ENCODE measurements around the gene ZNF254. TPM values are rescaled to one million over a fixed set of nuclear protein-coding genes. Genes with fewer than 3 reads are reported as not detected.
A peak's percentile ranks its signal among the peaks of the same experiment; 100 is the strongest.
"Not testable (repeated sequence)": the region's sequence is repeated elsewhere in the genome, so short reads cannot be mapped to it uniquely, and the experiment has no call there.

The ZNF254 gene
- polyA plus RNA-seq (ENCODE audit: insufficient read length in 3 of 3) = 10 to 100 TPM; 27.1 to 30.4 (median 28.0) TPM
- long read RNA-seq, donor 1, transcript ZNF254-202 (4 exons, 3,967 nt) = major isoform, 6 of 14 reads
- long read RNA-seq, donor 1, partial matches to known transcripts = 6 of 14 reads
- long read RNA-seq, donor 1, other reads (novel, unspliced or antisense) = 0 of 14 reads
- long read RNA-seq, donor 2, partial matches to known transcripts = 0 of 7 reads
- long read RNA-seq, donor 2, other reads (novel, unspliced or antisense) = 5 of 7 reads
- long read RNA-seq, donor 3, partial matches to known transcripts = 0 of 8 reads
- long read RNA-seq, donor 3, other reads (novel, unspliced or antisense) = 0 of 8 reads
- long read RNA-seq, donor 4, partial matches to known transcripts = 0 of 3 reads
- long read RNA-seq, donor 4, other reads (novel, unspliced or antisense) = 0 of 3 reads
- long read RNA-seq, donor 5, full-length matches to known transcripts = 11 of 11 reads
- long read RNA-seq, donor 5, partial matches to known transcripts = 0 of 11 reads
- long read RNA-seq, donor 5, other reads (novel, unspliced or antisense) = 0 of 11 reads
- long read RNA-seq, donor 6, transcript ZNF254-202 (4 exons, 3,967 nt) = major isoform, 7 of 14 reads
- long read RNA-seq, donor 6, partial matches to known transcripts = 5 of 14 reads
- long read RNA-seq, donor 6, other reads (novel, unspliced or antisense) = 0 of 14 reads
- long read RNA-seq, donor 7, full-length matches to known transcripts = 11 of 11 reads
- long read RNA-seq, donor 7, partial matches to known transcripts = 0 of 11 reads
- long read RNA-seq, donor 7, other reads (novel, unspliced or antisense) = 0 of 11 reads
- long read RNA-seq, donor 8, transcript ZNF254-202 (4 exons, 3,967 nt) = major isoform, 5 of 7 reads
- long read RNA-seq, donor 8, partial matches to known transcripts = 0 of 7 reads
- long read RNA-seq, donor 8, other reads (novel, unspliced or antisense) = 0 of 7 reads
- long read RNA-seq, donor 9, full-length matches to known transcripts = 5 of 5 reads
- long read RNA-seq, donor 9, partial matches to known transcripts = 0 of 5 reads
- long read RNA-seq, donor 9, other reads (novel, unspliced or antisense) = 0 of 5 reads
- long read RNA-seq, donor 10, transcript ZNF254-202 (4 exons, 3,967 nt) = major isoform, 5 of 7 reads
- long read RNA-seq, donor 10, partial matches to known transcripts = 0 of 7 reads
- long read RNA-seq, donor 10, other reads (novel, unspliced or antisense) = 0 of 7 reads
- long read RNA-seq, donor 11, transcript ZNF254-202 (4 exons, 3,967 nt) = major isoform, 6 of 8 reads
- long read RNA-seq, donor 11, partial matches to known transcripts = 0 of 8 reads
- long read RNA-seq, donor 11, other reads (novel, unspliced or antisense) = 0 of 8 reads
- long read RNA-seq, donor 12, full-length matches to known transcripts = 7 of 24 reads
- long read RNA-seq, donor 12, partial matches to known transcripts = 17 of 24 reads
- long read RNA-seq, donor 12, other reads (novel, unspliced or antisense) = 0 of 24 reads
- long read RNA-seq, donor 13, partial matches to known transcripts = 0 of 5 reads
- long read RNA-seq, donor 13, other reads (novel, unspliced or antisense) = 0 of 5 reads
- long read RNA-seq, donor 14 = 0 reads
- long read RNA-seq, donor 15 = 0 reads
- long read RNA-seq, donor 16, partial matches to known transcripts = 0 of 8 reads
- long read RNA-seq, donor 16, other reads (novel, unspliced or antisense) = 0 of 8 reads

DNA sequence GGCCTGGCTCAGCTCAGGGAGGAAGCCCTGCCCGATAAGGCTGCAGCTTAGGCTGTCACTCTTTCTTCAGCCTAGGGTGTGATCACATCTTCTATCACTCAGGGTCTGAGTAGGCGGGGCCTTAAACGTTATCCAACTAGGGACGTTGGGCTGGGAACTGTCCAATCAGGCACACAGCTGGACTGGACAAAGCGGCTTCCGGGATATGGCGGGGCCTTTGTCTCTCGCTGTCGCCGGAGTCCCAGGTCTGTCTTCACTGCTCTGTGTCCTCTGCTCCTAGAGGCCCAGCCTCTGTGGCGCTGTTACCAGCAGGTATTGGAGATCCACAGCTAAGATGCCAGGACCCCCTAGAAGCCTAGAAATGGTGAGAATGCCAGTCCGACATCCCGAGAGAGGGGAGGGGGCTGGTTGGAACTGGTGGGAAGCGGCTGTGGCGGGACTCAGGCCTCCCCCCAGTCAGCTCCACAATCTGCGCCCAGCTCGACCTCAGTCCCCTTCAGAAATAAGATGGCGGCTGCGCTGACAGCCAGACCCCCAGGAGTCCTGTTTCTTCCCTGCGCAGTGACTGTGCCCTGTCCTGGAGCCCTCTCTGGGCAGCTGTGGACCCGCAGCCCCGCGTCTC is at the start of gene ZNF254:
TSS of gene ZNF254 (plus strand) at position 214 of the 622 bp plus-strand sequence. CDS start at position 335, 121 bp downstream.
- peak; percentile 98 for DNase-seq

DNA sequence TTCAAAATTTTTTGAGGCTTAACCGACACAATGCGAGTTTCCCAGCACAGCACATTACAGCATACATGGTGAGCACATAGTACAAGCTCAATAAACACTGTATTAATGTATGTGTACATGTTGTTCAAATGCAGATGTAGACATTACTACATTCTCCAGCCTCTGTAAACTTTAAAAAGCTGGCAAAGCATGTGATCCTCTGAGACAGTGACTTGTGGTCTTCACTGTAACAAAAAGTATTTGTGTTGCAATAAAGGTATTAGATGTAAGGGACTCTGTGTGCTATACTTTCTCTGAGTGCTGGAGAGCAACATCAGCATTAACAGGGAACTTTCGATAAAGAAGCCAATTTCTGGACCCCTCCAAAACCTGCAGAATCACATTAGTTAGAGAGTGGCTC is 46.4 kb upstream of the ZNF254 start:
- no peak for DNase-seq

DNA sequence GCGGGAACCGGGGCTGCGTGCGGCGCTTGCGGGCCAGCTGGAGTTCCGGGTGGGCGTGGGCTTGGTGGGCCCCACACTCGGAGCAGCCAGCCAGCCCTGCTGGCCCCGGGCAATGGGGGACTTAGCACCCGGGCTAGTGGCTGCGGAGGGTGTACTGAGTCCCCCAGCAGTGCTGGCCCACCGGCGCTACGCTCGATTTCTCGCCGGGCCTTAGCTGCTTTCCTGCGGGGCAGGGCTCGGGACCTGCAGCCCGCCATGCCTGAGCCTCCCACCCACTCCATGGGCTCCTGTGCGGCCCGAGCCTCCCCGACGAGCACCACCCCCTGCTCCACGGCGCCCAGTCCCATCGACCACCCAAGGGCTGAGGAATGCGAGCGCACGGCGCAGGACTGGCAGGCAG is 45.7 kb upstream of the ZNF254 start:
- DNase-seq = not testable (repeated sequence)

DNA sequence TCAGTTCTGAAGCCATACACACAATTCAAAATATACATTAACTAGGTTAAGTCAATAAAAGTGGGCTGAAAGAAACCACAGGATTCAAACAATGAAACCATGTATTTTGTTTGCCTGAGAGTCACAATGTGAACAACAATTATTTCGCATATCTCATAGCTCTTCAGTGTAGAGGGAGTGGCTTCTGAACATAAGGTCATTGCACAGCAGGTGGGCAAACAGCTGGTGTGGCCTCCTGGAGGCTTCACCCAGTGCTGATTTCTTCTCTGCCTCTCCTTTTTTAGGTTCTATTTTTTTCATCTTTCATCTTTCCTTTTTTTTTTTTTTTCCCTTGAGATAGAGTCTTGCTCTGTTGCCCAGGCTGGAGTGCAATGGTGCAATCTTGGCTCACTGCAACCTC is 40.4 kb upstream of the ZNF254 start:
- no peak for DNase-seq

DNA sequence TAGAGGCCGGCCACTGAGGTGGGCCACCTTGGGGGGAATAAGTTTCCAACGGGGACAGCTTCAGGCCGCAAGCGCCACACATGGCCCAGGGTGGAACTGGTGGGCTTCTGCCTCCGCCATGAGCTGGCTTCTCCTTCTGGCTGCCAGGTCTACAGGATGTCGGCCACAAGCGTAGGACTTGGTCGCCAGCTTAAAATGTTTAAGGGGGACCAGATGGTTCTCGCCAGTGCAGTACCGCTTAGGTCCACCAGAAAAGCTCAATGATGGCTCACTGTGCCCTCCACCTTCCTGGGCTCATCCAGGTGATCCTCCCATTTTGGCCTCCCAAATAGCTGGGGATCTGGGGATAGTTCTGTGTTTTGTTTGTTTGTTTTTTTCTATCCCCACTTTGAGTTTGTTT is 38.7 kb upstream of the ZNF254 start:
- DNase-seq = no peak

DNA sequence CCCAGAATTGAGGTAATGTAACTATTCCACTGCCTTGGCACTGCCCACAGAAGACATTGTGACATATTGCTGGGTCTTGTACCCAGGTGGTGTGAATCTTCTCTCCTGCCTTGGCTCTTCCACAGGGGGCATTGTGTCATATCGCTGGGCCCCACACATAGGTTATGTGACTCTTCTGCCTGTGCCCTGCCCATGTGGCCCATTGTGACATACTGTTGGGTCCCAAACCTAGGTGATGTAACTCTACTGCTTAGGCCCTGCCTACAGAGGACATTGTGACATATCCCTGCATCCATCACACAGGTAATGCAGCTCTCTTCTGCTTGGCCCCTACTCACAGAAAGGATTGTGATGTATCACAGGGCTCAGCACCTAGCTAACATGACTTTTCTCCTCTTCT is 37.5 kb upstream of the ZNF254 start:
- no peak for DNase-seq

DNA sequence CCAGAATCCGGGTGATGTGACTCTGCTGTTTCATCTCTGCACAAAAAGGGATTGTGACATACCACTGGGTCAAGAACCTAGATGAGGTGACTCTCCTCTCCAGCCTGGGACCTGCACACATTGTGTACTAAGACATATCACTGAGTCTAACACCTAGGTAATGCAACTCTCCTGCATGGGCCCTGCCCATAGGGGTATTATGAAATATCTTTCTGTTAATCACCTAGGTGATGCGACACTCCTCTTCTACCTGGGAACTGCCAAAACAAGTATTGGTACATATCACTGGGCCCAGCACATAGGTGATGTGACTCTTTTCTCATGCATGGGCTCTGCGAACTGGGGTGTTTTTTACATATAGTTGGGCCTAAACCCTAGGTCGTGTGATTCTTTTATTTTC is 35.5 kb upstream of the ZNF254 start:
- no peak for DNase-seq

DNA sequence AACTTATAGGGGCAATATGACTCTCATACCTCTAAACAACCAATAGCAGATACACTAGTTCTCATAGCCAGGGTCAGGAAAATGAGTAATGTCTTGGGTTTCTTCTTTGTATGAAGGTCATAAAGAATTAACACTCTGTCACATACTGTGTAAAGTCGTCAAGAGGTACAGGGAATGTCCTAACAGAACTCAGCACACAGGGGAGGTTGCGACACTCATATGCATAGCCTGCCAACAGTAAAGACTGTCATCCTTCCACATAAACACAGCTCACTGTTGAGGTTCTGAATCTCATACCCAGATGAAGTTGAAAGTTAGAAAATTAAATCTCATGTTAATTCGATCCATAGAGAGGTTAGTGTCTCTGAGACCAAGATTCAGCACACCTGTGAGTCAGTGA is 34.2 kb upstream of the ZNF254 start:
- DNase-seq = no peak

DNA sequence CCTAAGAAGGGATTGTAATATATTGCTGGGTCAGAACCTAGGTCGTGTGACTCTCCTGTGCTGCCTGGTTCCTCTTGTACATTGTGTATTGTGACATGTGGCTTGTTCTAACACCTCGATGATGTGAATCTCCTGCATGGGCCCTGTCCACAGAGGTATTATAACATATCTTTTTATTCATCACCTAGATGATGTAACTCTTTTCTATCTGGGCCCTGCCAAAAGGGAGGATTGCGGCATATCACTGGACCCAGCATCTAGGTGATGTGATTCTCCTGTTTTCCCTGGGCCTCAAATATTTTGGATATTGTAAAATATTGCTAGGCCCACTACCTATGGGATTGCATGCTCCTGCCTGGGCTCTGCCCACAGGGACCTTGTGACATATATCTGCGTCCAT is 33.4 kb upstream of the ZNF254 start:
- no peak for DNase-seq

DNA sequence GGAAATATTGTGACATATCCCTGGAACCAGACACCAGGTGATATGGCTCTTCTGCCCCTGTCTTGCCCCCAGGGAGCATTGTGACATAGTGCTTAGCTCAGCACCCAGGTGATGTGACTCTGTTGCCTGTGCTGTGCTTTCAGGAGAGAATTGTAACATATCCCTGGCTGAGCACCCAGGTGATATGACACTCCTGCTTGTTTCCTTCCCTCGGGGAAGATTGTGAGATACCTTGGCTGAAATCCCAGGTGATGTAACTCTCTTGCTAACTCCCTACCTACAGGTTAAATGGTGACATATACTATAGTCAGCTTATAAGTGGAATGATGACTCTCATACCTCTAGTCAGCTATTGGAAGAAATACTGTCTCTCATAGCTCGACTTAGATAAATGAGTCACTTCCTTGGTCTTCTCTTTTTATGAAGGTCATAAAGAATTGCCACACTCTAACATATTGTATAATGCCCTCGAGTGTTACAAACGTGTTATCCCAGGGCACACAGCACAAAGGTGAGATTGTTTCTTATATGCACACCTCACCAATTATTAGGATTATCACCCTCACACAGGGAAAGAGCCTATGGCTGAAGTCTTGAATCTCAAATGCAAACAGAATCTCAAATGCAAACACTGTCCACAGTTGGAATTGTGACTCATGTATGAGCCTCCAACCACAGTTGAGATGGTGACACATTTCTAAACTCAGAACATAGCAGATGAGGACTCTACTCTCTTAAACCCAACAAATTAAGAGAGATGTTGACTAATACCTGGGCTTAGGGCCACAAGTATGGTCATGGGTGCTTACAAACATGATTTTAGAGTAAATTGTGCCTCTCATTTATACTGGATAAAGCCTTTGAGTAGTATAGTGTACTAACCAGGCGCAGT is 32.7 kb upstream of the ZNF254 start:
- no peak for DNase-seq

DNA sequence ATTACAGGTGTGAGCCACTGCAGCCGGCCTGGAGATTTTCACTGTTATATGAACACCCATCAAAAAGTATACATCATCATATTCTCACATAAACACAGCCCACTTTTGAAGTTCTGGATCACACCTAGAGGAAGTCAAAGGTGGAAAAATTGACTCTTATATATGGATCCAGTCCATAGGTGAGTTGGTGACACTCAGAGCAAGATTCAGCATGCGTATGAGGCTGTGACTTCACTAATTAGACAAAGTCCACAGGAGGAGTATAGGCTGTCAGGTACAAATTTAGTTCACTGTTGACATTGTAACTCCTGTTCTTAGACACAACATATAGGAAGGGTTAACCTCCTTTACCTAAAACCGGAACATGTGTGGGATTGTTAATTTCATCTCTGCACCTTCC is 31.4 kb upstream of the ZNF254 start:
- DNase-seq = no peak

DNA sequence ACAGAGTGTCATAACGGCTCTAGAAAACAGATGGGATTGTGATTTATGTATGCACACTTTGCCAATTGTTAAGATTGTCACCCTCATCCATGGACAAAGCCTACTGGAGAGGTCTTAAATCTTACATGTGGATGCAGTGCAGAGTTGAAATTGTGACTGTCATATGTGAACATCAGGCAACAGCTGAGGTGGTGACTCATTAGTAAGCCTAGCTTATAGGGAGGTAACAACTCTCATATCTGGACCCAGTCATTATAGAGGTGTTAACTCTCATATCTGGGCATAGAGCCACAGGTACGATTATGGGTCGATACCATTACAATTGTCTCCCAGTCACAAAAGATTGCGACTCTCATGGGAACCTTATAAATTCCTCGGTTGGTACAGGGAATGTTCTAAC is 29.8 kb upstream of the ZNF254 start:
- no peak for DNase-seq

DNA sequence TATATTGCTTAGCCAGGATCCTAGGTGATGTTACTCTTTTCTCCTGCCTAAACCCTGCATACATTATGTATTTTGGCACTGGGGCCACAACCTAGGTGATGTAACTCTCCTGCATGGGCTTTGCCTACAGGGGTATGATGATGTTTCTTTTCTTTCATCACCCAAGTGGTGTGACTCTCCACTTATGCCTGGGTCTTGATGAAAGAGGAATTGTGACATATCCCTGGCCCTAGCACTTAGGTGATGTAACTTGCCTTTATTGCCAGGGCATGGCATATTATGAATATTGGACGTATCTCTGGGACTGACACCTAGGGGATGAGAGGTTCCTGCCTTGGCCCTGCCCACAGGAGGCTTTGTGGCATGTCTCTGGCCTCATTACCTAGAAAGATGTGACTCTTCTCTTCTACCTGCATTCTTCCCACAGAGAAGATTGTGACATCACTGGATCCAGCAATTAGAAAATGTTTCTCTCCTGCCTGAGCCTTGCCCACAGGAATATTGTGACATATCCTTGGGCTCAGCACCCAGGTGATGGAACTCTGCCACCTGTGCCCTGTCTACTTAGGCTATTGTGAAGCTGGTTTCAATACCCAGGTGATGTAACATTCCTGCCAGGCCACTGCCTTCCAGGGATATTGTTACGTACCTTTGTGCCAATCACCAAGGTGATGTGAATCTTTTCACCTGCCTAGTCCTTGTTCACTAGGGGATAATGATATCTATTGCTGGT is 27.3 kb upstream of the ZNF254 start:
- DNase-seq = no peak

DNA sequence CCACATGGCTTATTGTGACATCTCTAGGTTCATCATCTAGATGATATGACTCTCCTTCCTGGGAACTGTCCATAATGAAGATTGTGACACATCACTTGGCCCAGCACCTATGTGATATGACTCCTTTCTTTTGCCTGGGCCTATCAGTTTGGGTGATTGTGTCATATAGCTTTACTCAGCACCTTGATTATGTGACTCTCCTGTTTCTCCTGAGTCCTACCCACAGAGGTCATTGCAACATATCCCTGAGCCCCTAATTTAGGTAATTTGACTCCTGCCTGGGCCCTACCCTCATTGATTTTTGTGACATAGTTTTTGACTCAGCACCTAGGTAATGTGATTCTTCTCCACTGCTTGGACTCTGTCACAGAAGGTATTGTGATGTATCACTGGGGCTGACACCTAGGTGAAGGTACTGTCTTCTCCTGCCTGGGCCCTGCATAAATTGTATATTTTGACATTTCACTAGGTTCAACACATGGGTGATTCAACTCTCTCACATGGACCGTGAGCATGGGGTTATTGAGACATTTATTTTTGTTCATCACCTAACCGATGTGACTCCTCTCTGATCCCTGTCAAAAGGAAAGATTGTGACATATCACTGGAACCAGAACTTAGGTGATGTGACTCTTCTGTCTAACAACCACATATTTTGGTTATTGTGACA is 26.2 kb upstream of the ZNF254 start:
- DNase-seq = no peak

DNA sequence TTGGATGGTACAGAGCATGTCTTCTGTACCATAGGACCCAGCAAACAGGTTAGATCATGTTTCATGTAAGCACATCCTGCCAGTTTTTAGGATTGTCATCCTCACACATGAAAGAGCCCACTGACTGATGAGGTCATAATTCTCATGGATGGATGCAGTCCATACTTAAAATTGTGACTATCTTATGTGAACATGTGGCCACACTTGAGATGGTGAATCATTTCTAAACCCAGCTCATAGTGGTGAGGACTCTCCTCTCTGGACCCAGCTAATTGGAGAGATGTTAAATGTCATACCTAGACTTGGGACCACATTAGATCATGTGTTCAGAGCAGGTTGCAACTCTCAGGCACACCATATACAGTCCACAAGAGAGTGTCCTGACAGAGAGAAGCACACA is 24.8 kb upstream of the ZNF254 start:
- no peak for DNase-seq

DNA sequence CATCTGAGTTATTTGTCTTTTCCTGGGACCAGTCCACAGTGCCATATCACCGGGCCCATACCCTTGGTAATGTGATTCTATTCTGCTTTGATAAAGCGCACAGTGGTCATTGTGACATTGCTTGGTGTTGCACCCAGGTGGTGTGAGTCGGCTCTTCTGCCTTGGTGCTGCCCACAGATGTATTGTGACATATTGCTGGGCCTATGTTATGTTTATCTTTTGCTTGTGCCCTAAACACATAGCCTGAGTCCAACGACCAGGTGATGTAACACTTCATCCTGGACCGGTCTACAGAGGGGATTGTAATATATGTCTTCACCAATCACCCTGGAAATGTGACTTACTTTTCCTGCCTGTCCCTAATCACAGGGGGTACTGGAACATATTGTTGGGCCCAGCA is 23.7 kb upstream of the ZNF254 start:
- no peak for DNase-seq

DNA sequence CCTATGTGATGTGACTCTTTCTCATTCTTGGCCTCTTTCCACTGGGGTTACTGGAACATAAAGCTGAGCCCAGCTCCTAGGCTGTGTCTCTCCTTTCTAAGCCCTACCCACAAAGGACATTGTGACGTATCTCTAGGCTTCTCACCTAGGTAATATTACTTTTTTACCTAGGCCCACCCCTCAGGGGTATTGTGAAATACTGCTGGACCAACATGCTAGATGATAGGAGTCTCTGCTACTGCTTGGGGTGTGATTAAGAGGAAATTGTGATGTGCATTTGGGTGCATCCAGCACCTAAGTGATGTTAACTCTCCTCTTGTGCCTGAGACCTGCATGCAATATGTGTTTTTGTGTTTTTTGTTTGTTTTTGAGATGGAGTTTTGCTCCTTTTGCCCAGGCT is 22.8 kb upstream of the ZNF254 start:
- DNase-seq = no peak

DNA sequence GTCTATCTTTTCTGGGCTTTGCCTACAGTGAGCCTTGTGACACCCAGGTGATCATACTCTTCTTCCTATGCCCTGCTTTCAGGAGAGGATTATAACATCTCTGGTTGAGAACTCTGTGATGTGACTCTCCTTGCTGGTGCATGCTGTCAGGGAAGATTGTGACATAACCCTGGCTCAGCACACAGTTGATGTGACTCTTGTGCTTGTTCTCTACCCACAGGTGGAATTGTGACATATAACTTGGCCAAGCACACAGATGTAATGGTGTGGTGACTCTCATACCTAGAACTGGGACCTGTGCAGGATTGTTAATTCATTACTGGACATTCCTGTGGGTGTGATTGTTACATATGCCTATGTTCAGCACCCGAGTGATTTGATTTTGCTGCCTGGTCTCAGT is 21.7 kb upstream of the ZNF254 start:
- no peak for DNase-seq
